ENCODE data around the gene DMBT1.

DNA sequence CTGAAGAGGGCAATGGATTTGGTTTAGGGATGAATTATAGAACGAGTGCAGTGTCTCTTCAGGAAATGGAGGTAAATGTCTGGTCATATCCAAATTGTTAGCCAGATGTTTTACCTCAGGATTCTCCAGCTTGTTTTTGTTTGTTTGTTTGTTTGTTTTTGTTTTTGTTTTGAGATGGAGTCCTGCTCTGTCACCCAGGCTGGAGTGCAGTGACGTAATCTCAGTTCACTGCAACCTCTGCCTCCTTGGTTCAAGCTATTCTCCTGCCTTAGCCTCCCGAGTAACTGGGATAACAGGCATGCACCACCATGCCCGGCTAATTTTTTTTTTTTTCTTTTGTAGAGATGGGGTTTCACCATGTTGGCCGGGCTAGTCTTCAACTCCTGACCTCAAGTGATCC, 132.2 kb downstream of the DMBT1 start:
- TF ChIP-seq, protein P1, sequence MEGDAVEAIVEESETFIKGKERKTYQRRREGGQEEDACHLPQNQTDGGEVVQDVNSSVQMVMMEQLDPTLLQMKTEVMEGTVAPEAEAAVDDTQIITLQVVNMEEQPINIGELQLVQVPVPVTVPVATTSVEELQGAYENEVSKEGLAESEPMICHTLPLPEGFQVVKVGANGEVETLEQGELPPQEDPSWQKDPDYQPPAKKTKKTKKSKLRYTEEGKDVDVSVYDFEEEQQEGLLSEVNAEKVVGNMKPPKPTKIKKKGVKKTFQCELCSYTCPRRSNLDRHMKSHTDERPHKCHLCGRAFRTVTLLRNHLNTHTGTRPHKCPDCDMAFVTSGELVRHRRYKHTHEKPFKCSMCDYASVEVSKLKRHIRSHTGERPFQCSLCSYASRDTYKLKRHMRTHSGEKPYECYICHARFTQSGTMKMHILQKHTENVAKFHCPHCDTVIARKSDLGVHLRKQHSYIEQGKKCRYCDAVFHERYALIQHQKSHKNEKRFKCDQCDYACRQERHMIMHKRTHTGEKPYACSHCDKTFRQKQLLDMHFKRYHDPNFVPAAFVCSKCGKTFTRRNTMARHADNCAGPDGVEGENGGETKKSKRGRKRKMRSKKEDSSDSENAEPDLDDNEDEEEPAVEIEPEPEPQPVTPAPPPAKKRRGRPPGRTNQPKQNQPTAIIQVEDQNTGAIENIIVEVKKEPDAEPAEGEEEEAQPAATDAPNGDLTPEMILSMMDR (IDR thresholded peaks at IDR 0.05): no peak
- TF ChIP-seq EZH2 (IDR thresholded peaks at IDR 0.05) (no peak), EZH2phosphoT487 (IDR thresholded peaks at IDR 0.05) (no peak)
